K562 treated with DMSO at 1 percent for 24 hours (cell line): ENCODE data around the gene UROC1. TPM values are rescaled to one million over a fixed set of nuclear protein-coding genes. Genes with fewer than 3 reads are reported as not detected.

ENCODE experiments used
- total RNA-seq: library from RNA; unstranded; fragments of 300-600 nt; gene quantifications from 2 replicates; pipeline ENCODE4 v1.2.3, GENCODE V29; 2022; ENCODE audit warnings: low read depth; ENCODE audit not compliant: insufficient read depth

Gene UROC1
- not detected in 2 replicates for total RNA-seq

GRCh38 chr3:126517291-126517951 lies at the start of gene UROC1:
Gene UROC1, minus strand, starts transcription at chr3:126517773. Its CDS starts 54 bp downstream, at chr3:126517719.

GRCh38 chr3:126558336-126559071 lies 40.9 kb upstream of the UROC1 start, which contains the start of gene C3orf22:
Gene C3orf22, minus strand, starts transcription at chr3:126558932. Its CDS starts 5,542 bp downstream, at chr3:126553390.

GRCh38 chr3:126523745-126524428 lies 6.3 kb upstream of the UROC1 start, which contains the start of gene CHST13:
Gene CHST13, plus strand, starts transcription at chr3:126524155. Its CDS starts 178 bp downstream, at chr3:126524333.

GRCh38 chr3:126475413-126476114 lies 42.0 kb downstream of the UROC1 start, which contains the start of gene ZXDC:
Gene ZXDC, minus strand, starts transcription at chr3:126475891. Its CDS starts 26 bp downstream, at chr3:126475865.

Other genes starting within 250 kb of the UROC1 start
- 0.23 and 0.29 TPM in 2 replicates for gene KLF15, start 160.4 kb downstream of the UROC1 start, total RNA-seq
- not detected in 2 replicates for gene CFAP100, start 122.9 kb downstream of the UROC1 start, total RNA-seq
- 23.3 and 23.6 TPM in 2 replicates for gene ZXDC, start 41.9 kb downstream of the UROC1 start, total RNA-seq
- 0.86 TPM in 1 of 2 replicates, not detected in the other for gene CHST13, start 6.4 kb upstream of the UROC1 start, total RNA-seq
- not detected in 2 replicates for gene C3orf22, start 41.2 kb upstream of the UROC1 start, total RNA-seq
- gene TXNRD3, start 137.4 kb upstream of the UROC1 start, total RNA-seq = 2.0 and 3.9 TPM in 2 replicates
- gene CHCHD6, start 186.5 kb upstream of the UROC1 start, total RNA-seq = 154 and 200 TPM in 2 replicates